IPS-NIHi11 (cell line): ENCODE data around the gene LEF1.
"Not testable (repeated sequence)": the region's sequence is repeated elsewhere in the genome, so short reads cannot be mapped to it uniquely, and the experiment has no call there.

Experiments used
- DNase-seq: peaks from one replicate; pipeline ENCODE4 v3.0.0; 2012; ENCODE audit warnings: mixed read lengths, low spot score

LEF1 gene

DNA sequence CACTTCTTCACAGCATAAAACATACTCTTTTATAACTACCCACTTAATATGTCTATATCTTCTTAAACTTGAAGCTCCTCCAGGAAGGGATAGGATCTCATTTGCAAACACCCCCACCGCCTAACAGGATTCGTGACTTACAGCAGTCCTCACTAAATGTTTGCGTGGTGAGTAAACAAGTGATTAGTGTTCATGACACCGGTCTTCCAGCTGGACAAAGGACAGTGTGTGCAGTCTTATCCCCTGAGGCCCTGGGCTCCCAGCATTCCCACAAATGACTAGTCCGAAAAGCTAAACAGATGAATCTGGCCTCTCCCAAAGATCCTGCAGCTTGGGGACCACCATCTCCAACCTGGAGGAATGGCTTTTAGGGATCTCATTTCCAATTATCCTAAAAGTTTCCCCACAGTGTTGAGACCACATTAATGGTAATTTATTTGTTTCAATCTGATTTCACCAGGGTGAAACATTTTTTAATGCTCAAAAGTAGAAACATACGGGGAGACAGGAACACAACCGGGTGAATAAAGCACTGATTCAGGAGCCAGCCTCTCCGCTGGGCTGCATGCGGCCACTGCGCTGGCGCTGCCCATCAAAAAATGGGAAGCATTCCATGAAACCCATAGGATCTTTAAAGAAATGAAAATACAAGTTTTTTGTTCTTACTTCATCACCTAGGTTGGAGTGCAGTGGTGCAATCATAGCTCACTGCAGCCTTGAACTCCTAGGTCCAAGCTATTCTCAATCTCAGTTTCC, 109.9 kb downstream of the LEF1 start:
- DNase-seq: peak; percentile 23

GRCh38 chr4:108056418-108056817, 112.3 kb downstream of the LEF1 start:
- no peak for DNase-seq

DNA sequence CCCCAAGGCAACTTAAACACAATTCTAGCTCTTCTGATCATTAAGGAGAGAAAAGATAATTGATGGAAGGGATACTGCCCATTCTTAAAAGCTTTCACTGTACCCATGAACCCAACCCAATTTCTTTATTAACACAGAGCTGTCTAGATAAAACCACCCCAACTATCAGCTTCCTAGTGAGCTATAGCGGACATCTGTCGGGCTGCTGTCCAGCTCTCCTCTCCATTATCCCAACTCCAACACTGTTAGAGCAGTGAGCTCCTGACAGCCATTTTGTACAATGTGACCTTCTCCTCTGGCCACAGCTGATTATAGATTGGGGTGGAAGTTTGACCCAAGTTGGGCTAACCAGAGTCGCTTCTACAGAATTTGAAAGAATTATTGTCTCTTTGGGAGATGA, 112.9 kb downstream of the LEF1 start:
- no peak for DNase-seq

DNA sequence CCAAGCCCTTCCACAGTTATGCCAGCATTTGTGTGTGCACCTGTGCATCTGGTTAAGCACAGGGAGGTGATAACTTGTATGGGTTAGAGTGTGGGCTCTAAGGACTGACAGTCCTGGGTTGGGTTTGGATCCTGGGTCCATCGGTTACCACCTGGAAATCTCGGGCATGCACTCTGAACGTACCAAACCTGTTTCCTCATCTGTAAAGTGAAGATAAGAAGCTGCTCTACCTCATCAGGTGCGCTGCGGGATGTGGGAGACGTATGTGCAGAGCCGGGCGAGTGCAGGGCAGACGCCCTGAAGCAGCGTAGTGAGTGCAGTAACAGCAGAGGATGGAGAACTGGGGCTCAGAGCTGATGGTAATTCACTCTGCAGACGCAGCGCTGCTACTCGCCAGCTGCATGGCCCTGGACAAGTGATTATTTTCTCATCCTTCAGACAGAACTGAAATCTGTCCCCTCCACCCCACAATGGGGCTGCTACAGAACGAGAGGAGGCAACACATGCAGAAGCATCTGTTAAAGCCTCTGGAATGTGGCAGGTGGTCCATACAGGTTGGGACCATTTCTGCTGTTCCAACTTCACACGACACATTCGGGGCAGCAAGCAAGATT, 114.6 kb downstream of the LEF1 start:
- DNase-seq: no peak

GRCh38 chr4:108053251-108053711, 115.5 kb downstream of the LEF1 start:
- no peak for DNase-seq

GRCh38 chr4:108052558-108053120, 116.1 kb downstream of the LEF1 start:
- no peak for DNase-seq

GRCh38 chr4:108051343-108051742, 117.4 kb downstream of the LEF1 start:
- DNase-seq: no peak

DNA sequence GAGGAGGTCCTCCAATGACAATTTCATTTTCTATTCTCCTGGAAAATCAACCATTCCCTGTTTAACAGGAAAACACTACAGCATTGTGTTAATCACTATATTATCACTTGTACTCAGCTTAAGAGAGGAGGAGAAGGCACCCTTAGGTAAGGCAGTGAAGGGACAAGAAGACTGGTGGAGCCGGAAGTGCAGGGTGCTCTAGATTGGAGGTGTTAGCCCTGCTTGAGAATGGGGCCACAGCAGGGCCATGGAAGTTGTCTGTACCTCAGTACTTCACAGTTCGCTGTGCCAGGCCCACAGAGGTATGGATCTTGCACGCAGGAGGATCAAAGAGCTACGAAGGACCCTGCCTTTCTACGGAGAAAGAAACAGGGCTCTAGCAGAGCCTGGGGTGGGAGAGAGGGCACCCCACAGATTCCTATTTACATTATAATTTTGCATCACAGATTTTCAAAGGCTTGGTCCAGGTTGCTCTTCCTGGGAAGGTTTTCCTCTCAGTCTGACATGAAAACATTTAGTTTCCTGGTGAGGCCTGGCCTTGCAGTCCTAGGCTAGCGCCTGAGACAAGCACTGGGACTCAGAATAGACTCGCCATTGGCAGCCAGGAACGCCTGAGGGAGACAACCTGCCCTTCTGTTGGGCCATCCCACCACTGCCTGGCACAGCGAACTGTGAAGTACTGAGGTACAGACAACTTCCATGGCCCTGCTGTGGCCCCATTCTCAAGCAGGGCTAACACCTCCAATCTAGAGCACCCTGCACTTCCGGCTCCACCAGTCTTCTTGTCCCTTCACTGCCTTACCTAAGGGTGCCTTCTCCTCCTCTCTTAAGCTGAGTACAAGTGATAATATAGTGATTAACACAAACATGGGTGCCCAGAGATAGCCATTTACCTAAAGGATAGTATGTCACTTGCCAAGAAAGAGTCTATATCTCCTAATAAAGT, 118.3 kb downstream of the LEF1 start:
- DNase-seq: not testable (repeated sequence)

DNA sequence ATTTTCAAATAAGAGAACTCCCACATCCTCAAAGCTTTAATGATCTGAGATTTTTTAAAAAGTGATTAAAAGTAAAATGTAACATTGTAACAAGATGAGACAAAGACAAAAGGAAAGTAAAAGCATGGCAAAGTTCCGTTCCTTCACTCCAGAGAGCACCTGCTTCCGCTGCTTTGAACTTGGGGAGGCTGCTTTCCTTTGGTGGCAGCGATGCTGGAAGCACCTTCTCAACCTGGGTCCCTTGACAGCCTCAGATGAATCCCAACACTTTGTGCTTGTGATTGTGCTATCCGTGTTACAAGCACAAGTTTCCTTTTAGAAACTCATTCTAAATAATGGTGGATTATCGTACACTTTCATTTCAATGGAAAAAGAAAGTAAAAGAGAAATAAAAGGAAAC, 119.3 kb downstream of the LEF1 start:
- no peak for DNase-seq

DNA sequence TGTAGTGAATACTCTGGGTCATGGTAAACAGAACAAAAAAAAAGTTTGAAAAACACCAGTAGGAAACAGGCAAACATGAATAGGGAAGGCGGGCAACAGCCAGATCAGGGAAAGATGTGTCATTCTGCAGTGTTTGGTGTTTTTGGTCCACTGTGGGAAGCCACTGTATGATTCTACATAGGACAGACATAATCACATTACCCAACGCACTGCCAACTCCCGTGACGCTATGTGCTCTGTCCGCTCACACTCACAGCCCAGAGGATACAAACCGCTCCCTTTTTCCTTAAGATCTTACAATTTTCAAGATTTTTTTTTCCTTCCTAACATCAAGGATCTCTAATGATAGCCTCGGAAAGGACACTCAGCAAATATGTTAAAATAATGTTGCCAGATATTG, 119.7 kb downstream of the LEF1 start:
- DNase-seq: no peak

GRCh38 chr4:108048157-108048556, 120.6 kb downstream of the LEF1 start:
- DNase-seq: no peak

GRCh38 chr4:108047199-108047598, 121.5 kb downstream of the LEF1 start:
- DNase-seq: no peak

GRCh38 chr4:108045687-108046024, 123.1 kb downstream of the LEF1 start:
- DNase-seq: no peak

- no peak for DNase-seq
Measured at GRCh38 chr4:108044951-108045686, 123.6 kb downstream of the LEF1 start.

DNA sequence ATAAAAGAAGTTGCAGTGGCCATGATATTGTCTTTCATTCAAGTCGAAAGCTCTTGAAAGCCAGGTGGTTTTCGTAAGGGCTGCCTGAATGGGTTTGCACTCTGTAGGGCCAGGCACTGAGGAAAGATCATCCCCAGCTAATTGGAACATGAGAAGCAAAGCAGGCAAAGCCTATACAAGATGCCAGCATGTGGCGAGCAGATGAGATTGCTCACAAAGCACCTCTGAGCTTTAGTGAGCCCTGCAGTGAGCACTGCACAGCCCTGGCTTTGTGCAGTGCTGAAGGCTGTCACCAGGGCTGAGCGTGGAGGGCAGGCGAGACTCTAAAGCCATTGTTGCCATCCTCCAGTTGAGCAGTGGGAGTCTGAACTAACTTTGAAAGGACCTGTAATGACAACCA, 125.2 kb downstream of the LEF1 start:
- no peak for DNase-seq

DNA sequence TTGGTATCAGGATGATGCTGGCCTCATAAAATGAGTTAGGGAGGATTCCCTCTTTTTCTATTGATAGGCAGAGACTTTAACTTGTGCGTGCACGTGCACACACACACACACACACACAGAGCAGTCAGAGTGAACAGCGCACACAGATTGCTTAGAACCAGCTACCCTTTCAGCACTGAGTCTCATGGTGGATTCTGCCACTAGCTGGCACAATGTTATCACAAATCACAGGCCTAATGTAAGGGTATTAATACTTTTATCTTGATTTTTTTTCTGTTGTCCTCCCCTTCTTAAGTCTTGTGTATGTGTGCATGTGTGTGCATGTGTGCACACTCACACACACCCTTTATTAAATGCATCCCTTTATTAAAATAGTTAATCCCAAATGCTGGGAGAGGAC, 125.8 kb downstream of the LEF1 start:
- DNase-seq: no peak

GRCh38 chr4:108037884-108038283, 130.8 kb downstream of the LEF1 start:
- no peak for DNase-seq

GRCh38 chr4:108036213-108036612, 132.5 kb downstream of the LEF1 start:
- no peak for DNase-seq

DNA sequence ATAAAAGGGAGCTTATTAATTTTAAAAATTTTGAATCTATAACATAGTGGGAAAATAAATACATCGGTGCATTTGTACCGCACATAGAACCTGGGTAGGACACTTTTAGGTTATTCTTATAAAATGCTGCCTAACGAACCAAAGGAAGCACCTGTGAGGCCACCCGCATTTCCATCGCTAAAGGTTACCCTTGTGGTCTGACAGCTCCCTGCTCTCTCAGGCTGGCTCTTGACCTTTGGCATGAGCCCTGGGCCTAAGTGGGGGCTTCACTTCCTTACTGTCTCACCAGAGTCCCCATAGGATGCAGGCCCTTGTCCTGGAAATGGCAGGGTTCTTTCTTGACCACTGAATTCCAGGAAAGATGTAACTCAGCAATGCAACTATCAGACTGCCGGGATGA, 133.0 kb downstream of the LEF1 start:
- no peak for DNase-seq

- DNase-seq: no peak
Measured at GRCh38 chr4:108034565-108034964, 134.2 kb downstream of the LEF1 start.

DNA sequence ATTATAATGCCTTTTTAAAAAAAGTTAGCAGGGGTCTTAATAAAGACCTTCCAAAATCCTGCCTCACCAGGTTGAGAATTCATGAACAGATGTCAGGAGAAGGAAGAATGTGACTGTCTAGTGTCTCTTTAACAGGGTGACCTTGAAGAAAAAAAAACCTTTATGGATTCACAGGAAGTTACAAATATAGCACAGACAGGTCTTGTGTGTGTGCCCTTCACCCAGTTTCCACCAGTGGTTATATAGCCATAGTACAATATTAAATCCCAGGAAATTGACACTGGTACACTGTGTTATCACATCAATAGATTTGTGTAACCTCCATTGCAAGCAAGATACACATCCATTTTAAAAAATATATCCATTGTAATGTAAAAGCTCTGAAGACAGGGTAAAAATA, 135.4 kb downstream of the LEF1 start:
- DNase-seq: no peak
